Common myeloid progenitor, CD34-positive (primary cell): ENCODE results near the gene TRIM17.

Source experiments
- CTCF ChIA-PET: fragments of 350-600 bp; sonication (Branson Sonifier 250); formaldehyde crosslinking; loops from one replicate; lab custom pipeline; 2021; ENCODE audit warnings: antibody characterized with exemption; lab: Charles Lee
- POLR2A ChIA-PET: fragments of 350-600 bp; sonication (Branson Sonifier 250); formaldehyde crosslinking; loops from one replicate; lab custom pipeline; 2021; ENCODE audit warnings: antibody characterized with exemption; lab: Charles Lee
- DNase-seq, 3 donors: peaks; one replicate each; pipeline versions ENCODE4 v3.0.0 to v3.0.0-alpha.2; 2013
- H3K27ac ChIP-seq, 2 experiments: 1 replicate in 1 of 2; 2 replicates in 1 of 2; pipeline ENCODE4 v1.7.0; 2013; ENCODE audit warnings: inconsistent platforms in 2 of 2, low read length in 2 of 2, mild to moderate bottlenecking in 2 of 2, low read depth in 1 of 2, moderate library complexity in 1 of 2; ENCODE audit not compliant: severe bottlenecking in 2 of 2, insufficient read depth in 1 of 2, poor library complexity in 1 of 2
- H3K27me3 ChIP-seq, 5 experiments: replicated peaks in 2 of 5; 1 replicate in 3 of 5; 2 replicates in 2 of 5; pipeline versions ENCODE4 v1.6.1 to v1.7.0; 2013; ENCODE audit warnings: low read length in 4 of 5, mild to moderate bottlenecking in 2 of 5, moderate library complexity in 2 of 5, inconsistent platforms in 1 of 5; ENCODE audit not compliant: insufficient read depth in 5 of 5, control insufficient read depth in 4 of 5
- H3K36me3 ChIP-seq, 4 experiments: 1 replicate in 2 of 4; 2 replicates in 2 of 4; pipeline versions ENCODE4 v1.6.1 to v1.7.0; 2013; ENCODE audit warnings: low read length in 3 of 4, control low read depth in 1 of 4, mild to moderate bottlenecking in 1 of 4; ENCODE audit not compliant: control insufficient read depth in 4 of 4, insufficient read depth in 4 of 4
- H3K4me1 ChIP-seq, 4 experiments: 1 replicate in 3 of 4; 2 replicates in 1 of 4; pipeline versions ENCODE4 v1.6.1 to v1.7.1; 2013; ENCODE audit warnings: low read length in 3 of 4, mild to moderate bottlenecking in 3 of 4, control low read depth in 1 of 4, inconsistent platforms in 1 of 4, moderate library complexity in 1 of 4; ENCODE audit not compliant: control insufficient read depth in 4 of 4, insufficient read depth in 4 of 4; ENCODE audit errors: control extremely low read depth in 1 of 4
- H3K4me3 ChIP-seq, 7 experiments: 1 replicate in 4 of 7; 2 replicates in 3 of 7; pipeline versions ENCODE4 v1.5.1 to v1.7.0; 2013; ENCODE audit warnings: mild to moderate bottlenecking in 7 of 7, low read length in 6 of 7, moderate library complexity in 6 of 7, inconsistent platforms in 2 of 7, low read depth in 2 of 7, control low read depth in 1 of 7; ENCODE audit not compliant: insufficient read depth in 4 of 7, control insufficient read depth in 1 of 7; ENCODE audit errors: extremely low read depth in 1 of 7
- H3K9me3 ChIP-seq, 5 experiments: 1 replicate in 4 of 5; 2 replicates in 1 of 5; pipeline versions ENCODE4 v1.6.1 to v1.7.1; 2013; ENCODE audit warnings: low read length in 4 of 5, mild to moderate bottlenecking in 2 of 5, inconsistent platforms in 1 of 5, low read depth in 1 of 5, moderate library complexity in 1 of 5; ENCODE audit not compliant: control insufficient read depth in 4 of 5, insufficient read depth in 2 of 5; ENCODE audit errors: control extremely low read depth in 1 of 5
- WGBS: methylation state at CpG from one replicate; pipeline ENCODE4 v1.1.5; 2013; ENCODE audit not compliant: insufficient coverage; 5-methylcytosine and 5-hydroxymethylcytosine counted together

TRIM17 gene

GRCh38 chr1:228358039-228358763, 58.5 kb downstream of the TRIM17 start:
- H3K4me1 ChIP-seq = no peaks in the 10 kb centered on the region
- H3K27me3 ChIP-seq = no peaks in the 10 kb centered on the region
- no peaks in the 10 kb centered on the region for H3K9me3 ChIP-seq
- DNase-seq = no peak
- no peak overlapping the region for H3K4me3 ChIP-seq
- no peak overlapping the region for H3K27ac ChIP-seq
- POLR2A ChIA-PET = no interaction called here
- H3K36me3 ChIP-seq = peaks cover 0 to 11% (median 1%) of the 10 kb centered on the region in 4 experiments
- 90% methylated on average over 4 of the region's 4 CpGs for WGBS
- CTCF ChIA-PET = no interaction called here
